Lower leg skin (tissue), 3 donors: ENCODE measurements around the gene CABP7.

ENCODE experiments used
- CTCF ChIP-seq, 3 donors: fragments of 450-650 bp; IDR thresholded peaks; one replicate each; pipeline ENCODE4 v1.5.1; 2016; ENCODE audit warnings: antibody characterized with exemption in 3 of 3, mild to moderate bottlenecking in 3 of 3, moderate library complexity in 2 of 3
- POLR2A ChIP-seq, 2 donors: fragments of 450-650 bp; IDR thresholded peaks; one replicate each; pipeline ENCODE4 v1.6.1; 2016 to 2017; ENCODE audit warnings: antibody characterized with exemption in 2 of 2, mild to moderate bottlenecking in 1 of 2, moderate library complexity in 1 of 2

GRCh38 chr22:29766632-29767170 lies 46.9 kb downstream of the CABP7 start, which contains the start of gene ZMAT5:
- no peak for TF ChIP-seq CTCF (IDR thresholded peaks at IDR 0.05)
- TF ChIP-seq POLR2A (IDR thresholded peaks at IDR 0.05): no peak
